Stimulated activated CD4-positive, alpha-beta T cell treated with anti-CD3 and anti-CD28 coated beads, Interleukin-12 subunit alpha, Interleukin-12 subunit beta, amount 100 ng/mL, for 48 hours (primary cell): ENCODE measurements around the gene MPI.
"Not testable (repeated sequence)": the region's sequence is repeated elsewhere in the genome, so short reads cannot be mapped to it uniquely, and the experiment has no call there.

Experiments
- DNase-seq, 3 donors: peaks; one replicate each; pipeline ENCODE4 v3.0.0-alpha.2; 2020; ENCODE audit warnings: low read depth in 2 of 3, low spot score in 1 of 3

The MPI gene

DNA sequence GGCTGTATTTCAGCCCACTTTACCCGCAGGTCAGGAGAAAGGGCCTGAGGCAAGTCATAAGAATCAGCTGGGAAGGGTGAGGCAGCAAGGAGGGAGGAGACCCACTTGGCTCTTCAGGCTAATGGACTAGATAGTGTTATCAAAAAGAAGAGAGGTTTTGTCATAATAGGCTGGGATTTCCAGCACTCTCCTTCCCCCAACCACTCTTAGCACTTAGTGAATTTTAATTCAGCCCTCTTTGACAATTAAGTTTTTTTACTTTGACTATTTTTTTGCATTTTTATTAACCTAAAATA lies 771 bp downstream of the MPI start:
- no peak for DNase-seq

DNA sequence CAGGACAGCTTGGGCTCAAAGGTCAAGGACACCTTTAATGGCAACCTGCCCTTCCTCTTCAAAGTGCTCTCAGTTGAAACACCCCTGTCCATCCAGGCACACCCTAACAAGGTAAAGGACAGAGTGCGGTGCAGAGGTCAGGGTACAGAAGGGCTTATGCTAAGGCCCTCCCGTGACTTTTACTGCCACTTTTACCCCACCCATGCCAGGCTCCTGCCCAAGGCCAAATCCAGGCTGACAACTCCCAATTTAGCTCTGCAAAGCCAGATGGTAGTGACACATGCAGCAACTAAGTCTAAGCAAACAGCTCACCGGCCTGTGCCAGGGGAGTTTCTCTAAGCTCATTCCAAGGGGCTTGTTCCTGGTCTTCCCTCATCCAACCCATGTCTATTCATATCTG lies 1.6 kb downstream of the MPI start:
- no peak for DNase-seq

DNA sequence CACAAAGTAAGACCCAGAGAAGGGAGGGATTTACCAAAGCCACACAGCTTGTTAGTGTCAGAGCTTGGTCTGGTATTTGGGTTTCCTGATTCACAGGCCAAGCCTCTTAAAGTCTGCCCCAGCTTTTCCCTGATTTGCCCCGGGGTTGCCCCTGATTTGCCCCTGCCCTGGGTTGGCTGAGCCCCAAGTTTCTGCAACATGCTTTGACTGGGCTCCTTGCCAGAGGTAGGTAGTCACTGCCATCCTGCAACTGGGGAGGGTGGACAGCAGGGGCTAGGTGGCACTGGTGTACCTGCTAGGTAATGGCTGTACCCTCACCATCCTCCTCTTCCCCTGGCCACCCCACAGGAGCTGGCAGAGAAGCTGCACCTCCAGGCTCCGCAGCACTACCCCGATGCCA lies 2.5 kb downstream of the MPI start:
- no peak for DNase-seq

DNA sequence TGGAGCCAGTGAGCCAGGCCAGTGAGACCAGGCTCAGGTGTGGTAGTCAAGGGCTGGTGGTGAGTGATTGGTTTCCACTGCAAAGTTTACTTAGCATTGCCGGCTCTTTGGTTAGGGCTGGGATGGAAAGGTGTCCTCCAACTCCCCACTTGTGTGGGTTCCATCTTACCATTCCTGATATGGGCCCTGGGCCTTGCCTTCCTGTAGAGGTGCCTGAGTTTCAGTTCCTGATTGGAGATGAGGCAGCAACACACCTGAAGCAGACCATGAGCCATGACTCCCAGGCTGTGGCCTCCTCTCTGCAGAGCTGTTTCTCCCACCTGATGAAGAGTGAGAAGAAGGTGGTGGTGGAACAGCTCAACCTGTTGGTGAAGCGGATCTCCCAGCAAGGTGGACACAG lies 3.1 kb downstream of the MPI start:
- DNase-seq: no peak

DNA sequence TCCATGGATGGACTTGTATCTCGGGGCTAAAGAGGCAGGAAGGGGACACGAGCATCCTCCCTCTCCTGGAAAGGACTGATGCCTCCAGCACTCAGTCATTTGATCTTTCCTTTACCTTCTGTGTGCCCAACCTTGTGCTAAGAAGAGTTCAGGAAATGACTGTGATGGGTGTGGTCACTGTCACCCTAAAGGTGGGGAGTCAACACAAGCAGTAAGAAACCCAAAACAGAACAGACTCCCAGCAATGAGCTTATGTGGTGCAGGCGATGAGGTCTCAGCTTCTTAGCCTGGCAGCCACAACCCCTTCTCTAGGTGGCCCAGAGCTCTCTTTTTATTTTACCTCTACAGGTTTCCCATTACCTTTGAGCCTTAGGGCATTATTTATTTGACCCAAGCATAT lies 3.8 kb downstream of the MPI start:
- DNase-seq: no peak

DNA sequence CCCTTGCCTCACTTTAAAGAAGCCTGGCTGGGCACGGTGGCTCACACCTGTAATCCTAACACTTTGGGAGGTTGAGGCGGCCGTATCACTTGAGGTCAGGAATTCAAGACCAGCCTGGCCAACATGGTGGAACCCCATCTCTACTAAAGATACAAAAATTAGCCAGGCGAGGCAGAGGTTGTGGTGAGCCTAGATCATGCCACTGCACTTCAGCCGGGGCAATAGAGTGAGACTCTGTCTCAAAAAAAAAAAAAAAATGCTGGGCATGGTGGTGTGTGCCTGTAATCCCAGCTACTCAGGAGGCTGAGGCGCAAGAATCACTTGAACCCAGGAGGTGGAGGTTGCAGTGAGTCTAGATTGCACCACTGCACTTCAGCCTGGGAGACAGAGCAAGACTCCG lies 4.5 kb downstream of the MPI start:
- not testable (repeated sequence) for DNase-seq

DNA sequence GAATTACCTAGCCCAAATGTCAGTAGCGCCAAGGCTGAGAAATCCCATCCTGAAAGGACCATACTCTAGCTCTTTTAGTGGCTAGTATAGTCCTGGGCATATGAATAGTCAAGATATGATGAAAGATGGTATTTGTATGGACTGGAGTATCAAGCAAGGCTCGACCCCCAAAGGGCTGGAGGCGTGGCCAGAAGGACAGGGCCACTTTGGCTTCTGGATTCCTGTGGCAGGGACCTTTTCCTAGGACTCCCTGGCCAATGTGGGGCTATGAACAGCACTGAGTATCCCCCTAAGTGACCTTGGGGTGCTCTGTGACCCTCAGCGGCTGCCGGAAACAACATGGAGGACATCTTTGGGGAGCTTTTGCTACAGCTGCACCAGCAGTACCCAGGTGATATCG lies 6.0 kb downstream of the MPI start:
- DNase-seq: no peak

DNA sequence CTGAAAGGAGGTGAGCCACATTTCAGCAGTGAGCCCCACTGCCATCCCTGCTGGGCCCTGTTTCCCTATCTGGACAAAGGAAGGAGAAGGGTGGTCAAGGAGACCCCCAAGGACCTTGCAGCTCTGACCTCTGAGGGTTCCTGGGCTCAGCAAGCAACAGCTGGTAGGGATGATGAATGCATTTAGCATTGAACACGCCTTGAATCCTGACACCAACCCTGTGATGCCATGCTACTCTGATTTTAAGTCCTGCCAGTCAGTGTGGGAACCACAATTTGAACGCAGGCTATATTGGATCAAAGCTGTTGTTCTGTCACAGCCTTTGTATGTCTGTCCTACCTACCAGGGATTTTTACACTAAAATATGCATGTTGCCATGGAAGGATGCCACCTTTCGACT lies 6.5 kb downstream of the MPI start:
- DNase-seq: no peak

DNA sequence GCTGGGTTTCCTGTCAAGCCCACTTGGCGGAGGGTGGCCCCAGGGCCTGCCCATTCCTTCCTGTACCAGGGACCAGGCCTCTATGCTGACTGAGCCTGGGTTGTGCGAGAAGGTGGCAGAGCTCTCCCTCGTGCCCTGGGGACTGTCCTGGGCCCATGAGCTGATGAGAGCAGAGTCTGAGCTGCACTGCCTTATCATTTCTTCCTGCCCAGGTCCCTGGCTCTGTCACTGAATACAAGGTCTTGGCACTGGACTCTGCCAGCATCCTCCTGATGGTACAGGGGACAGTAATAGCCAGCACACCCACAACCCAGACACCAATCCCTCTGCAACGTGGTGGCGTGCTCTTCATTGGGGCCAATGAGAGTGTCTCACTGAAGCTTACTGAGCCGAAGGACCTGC lies 7.5 kb downstream of the MPI start:
- DNase-seq: no peak

DNA sequence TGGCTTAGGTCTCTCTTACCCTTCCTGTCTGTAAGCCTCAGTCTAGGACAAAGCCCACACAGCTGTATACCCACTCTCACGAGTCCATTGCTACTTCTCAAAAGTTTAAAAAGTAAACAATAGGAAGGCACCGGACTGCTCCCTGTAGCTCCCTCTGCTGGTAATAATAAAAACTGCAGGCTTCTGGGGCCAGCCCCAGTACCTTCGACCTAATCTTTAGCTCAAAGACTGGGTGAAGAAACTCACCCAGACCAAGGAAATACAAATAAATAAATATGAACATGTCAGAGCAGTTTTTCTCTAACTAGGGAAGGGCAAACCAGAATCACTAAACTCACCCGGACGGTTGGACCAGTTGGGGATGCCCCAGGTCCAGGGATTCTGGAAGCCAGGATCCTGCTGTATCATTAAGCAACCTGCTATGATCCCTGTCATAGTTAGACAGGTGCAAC lies 11.8 kb downstream of the MPI start:
- DNase-seq: peak; percentile 33 to 72 (median 39)

DNA sequence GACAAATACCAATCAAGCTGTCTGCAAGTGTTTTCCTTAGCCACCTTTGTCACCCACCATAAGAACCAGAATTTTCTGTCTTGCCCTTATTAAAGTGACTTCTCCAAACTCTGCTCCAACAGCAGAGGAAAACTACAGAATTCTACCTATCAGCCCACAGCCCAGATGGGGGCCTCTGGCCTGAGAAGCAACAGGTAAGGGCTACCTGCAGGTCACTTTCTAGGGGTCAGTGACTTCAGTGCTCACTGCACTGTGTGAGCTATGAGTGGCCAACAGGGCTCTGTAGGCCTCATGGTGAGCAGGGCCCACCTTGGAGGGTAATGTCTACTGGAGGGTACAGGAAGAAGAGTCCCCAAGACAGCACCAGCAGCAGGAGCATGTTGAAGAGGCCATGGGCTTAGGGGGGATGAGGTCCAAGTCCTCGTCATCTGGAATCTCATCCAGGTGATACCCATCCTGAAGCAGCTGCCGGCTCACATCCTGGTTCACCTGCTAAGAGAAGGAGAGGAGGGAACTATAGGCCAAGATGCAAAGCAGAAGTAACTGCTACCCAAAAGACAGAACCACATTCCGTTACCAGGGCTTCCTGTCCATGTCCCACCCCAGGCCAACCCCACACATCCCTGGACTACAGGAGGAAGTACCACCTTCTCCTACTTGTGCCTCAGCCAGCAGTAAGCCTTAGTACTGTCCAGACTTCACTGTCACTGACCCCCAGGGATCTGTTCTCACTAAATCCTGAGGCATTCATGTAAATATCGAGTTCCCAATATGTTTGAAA lies 12.6 kb downstream of the MPI start:
- no peak for DNase-seq

DNA sequence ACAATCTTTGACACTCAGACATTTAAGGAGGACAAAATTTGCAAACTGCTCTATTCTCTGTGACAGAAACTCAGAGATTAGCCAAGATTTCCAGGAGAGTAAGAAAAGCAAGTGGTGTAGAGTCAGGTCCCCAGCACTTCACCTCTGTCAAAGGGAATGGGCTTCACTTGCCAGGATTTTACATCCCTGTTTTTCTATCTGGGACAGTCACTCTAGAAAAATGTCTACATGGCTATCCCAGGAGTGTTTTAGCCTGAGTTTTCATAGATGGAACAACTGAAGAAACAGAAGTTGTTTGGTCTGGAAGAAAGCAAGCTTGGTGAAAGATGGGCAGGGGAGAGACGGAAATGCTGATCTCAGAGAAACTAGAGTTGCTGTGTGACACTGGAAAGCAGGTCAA lies 13.8 kb downstream of the MPI start:
- DNase-seq: no peak

DNA sequence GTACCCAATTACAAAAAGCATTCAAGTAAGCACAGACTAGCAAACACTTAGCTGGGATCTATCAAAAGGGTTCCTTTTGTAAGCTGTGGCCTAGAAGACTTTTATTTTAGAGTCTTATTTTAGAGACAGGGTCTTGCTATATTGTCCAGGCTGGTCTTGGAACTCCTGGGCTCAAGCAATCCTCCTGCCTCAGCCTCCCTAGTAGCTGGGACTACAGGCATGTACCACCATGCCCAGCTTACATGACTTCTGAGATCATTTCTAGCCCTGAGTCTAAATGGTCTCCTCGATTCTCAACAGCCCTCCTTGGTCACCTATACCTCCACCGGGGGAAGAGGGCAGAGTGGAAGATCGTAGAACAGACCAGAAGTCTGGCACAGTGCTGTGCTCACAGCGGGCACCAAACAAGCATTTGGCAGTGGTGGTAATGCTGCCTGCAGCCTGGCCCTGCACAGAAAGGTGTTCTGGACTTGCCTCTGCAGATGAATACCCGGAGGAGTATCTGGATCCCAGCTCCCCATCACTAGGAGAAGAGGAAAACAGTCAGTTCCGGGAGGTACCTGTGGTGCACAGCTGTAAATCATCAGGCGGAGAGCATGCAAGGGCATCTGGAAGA lies 14.5 kb downstream of the MPI start:
- no peak for DNase-seq

DNA sequence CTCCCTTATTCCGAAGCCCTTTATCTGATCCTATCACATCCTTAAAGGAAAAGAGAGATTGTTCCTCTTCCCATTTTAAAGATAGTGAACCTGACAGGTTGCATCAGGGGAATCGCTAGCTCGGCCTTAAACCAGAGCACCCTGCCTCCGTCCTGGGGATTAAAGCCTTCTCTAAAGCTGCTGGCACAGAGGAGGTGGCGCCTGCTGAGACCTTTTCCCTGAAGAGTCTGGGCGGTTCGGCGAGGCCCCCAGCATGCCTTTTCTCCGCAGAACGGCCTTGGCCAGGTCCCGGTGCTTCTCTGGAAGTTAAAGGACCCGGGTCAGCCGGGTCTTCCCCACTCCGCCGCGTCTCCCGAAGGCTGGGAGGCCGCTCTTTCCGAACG lies 16.2 kb downstream of the MPI start:
- no peak for DNase-seq

DNA sequence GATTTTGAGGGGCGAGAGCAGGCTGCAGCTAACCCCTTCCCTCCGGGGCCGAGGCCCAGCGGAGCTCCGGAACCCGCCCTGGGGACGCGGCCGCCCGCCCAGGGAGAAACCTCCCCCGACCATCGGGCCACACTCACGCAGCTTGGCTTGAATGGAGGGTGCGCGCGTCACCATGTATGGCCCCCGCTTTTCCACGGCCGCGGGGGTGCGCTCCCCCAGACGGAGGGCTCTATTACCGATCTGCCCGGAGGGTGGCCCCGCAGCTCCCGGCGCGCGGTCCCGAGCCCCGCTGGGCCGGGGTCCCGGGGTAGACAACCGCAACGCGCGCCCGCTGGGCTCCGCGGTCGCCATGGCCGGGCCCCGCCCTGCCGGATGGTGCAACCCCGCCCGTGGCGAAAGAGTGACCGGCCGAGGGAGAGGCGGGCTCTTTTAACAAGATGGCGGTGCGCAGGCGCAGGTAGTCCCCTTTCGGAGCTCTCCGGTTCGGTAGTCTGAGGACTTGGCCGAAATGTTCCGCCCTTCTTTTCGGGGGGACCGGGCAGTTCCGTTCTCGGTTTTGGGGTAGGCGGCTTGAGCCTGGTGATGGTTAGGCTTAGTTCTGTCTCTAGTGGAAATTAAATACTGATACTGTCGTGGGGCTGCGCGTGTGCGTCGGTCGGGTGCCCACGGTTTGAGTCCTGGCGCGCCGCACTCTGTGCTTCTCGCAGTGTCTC lies 16.8 kb downstream of the MPI start, which contains the start of gene FAM219B:
FAM219B (minus strand) TSS at position 402 of the 713 bp plus-strand sequence; CDS start at position 351, 51 bp downstream.
- DNase-seq: peak; percentile 58 to 80 (median 59)

DNA sequence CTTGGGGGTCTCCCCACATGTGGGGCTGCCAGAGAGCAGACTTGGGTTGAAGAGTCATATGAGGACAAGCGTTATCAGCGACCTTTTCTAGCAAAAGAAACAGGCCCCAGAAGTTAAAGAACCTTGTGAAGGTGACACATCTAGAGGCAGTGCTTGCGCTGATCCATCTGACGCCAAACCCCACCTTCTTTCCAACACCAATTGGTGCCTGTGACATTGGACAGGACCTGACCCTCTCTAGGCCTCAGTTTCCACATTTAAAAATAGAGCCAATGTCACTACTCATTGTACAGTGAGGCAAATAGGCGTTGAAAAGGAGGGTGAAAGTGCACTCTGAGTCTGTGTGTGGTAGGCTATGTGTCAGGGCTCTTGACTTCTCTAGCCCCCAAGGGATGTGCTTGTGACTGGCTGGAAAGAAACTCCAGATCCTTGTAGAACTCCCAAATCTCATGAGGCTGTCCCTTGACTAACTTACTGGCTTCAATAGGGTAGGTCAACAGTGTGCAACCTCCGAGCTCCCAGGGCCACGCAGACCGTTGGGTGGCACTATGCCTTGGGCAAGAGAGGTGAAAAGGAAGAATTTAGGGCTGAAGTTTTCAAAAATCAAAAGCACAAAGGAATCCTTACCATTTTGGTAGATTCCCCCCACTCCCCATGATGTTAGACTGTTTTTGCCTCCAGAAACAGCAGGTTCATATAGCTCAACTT lies 17.5 kb downstream of the MPI start:
- DNase-seq: no peak

DNA sequence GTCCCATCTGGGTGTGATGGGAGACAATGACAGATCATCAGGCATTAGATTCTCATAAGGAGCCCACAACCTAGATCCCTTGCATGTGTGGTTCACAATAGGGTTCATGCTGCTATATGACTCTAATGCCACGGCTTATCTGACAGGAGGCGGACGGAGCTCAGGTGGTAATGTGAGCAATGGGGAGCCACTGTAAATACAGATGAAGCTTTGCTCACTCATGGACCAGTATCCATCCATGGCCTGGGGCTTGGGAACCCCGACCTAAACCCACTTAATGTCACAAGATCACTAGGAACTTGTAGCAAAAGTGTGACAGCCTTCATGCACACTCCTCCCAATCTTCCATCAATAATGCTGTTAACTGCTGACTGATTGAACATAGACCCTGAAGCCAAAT lies 18.8 kb downstream of the MPI start:
- DNase-seq: no peak

DNA sequence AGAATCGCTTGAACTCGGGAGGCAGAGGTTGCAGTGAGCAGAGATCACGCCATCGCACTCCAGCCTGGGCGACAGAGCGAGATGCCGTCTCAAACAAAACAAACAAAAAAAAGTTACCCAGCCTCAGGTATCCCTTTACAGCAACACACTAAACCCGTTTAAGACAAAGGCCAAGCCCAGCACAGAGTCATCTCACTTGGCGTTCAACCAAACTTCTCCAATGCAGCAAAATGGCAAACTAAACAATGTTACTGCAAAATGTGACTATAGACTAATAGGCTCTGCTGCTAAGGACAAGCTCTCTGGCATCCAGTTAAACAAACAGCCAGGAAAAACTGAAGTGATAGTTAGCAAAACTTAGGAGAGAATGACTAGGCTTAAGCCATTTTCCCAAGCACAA lies 23.2 kb downstream of the MPI start:
- DNase-seq: no peak

DNA sequence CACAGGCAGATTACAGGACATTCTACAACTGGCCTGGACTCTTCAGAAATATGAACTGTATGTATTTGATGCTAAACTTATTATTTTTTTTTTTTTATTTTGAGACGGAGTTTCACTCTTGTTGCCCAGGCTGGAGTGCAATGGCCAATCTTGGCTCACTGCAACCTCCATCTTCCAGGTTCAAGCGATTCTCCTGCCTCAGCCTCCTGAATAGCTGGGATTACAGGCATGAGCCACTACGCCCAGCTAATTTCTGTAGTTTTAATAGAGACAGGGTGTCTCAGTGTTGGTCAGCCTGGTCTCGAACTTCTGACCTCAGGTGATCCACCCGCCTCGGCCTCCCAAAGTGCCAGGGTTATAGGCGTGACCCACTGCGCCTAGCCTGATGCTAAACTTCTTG lies 24.0 kb downstream of the MPI start:
- DNase-seq: not testable (repeated sequence)

DNA sequence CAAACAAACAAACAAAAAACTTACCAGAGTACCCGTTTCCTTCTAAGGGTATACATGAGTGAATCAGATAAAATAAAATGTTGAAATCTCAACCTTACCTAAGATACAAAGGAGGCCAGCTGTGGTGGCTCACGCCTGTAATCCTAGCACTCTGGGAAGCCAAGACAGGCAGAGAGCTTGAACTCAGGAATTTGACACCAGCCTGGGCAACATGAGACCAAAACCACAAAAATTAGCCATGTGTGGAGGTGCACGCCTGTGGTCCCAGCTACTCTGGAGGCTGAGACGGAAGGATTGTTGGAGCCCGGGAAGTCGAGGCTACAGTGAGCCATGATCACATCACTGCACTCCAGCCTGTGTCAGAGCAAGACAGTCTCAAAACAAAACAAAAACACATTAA lies 27.8 kb downstream of the MPI start:
- DNase-seq: no peak

DNA sequence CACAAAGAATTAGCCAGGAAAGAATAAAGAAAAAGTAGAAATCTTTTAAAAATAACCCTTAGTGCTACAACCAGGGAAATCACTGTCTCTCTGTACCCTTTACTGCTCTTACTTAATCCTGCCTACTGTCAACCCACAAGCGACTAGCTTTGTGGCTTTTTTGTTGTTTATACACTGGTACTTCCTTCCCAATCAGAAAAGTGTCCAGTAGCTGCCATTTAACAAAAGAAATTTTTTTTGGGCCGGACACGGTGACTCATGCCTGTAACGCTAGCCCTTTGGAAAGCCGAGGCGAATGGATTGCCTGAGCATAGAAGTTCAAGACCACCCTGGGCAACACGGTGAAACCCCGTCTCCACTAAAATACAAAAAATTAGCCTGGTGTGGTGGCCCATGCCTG lies 30.6 kb downstream of the MPI start:
- DNase-seq: no peak

DNA sequence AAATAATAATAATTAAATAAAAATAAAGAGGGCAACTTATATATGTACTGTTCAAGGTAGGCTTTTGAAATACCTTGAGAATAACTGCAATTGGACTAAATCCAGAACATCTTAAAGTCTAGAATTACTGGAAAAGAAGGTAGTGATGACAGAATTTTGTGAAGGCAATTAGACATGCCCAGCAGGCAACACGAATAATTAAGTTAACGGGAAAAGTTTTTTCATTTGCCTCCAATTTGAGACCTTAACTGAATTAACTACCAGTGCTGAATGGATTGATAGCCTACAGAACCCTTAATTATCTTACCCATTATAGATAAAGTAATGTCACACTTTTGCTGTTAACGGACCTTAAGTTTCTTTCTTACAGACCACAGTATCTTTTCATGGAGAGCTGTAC lies 34.7 kb downstream of the MPI start:
- DNase-seq: no peak
